Measurements from ENCODE around the gene ODF2. TPM values are rescaled to one million over a fixed set of nuclear protein-coding genes. Genes with fewer than 3 reads are reported as not detected.

Gene ODF2
- total and polyA plus RNA-seq, 2 donors (not counting 3 experiments of a cell fraction or from before 2014, with no cell fraction given) = 16.7 to 49.5 TPM

- CTCF ChIA-PET = interaction anchor here (0.8 to 1.3 kb wide), 2 partner anchors 11 to 46 kb away, joined by 3 to 6 read pairs; no protein-coding TSS in a partner anchor
- BruUV-seq (replicated peaks) = no TSS peak
- FAIRE-seq = no peak
Measured at GRCh38 chr9:128485414-128485855, 29.6 kb downstream of the ODF2 start.

More at GRCh38 chr9:128485414-128485855, 29.6 kb downstream of the ODF2 start:
- Histone ChIP-seq H3K27me3 (ENCODE audit: control insufficient read depth in 2 of 2, insufficient read depth in 2 of 2, low read length in 2 of 2) (no peaks in the 10 kb centered on the region), H3K4me1 (ENCODE audit: control insufficient read depth, extremely low read depth, insufficient read depth, low read length) (no peaks in the 10 kb centered on the region), H4K20me1 (replicated peaks; ENCODE audit: control insufficient read depth, extremely low read depth, insufficient read depth, low read length) (no peaks in the 10 kb centered on the region), H3K79me2 (ENCODE audit: control insufficient read depth, insufficient read depth, low read length) (no peaks in the 10 kb centered on the region), H3K27ac (ENCODE audit: insufficient read depth, low read depth, low read length) (no peak overlapping the region), H3K9me1 (replicated peaks; ENCODE audit: control insufficient read depth, extremely low read depth, insufficient read depth, low read length) (no peaks in the 10 kb centered on the region), H3K9ac (replicated peaks; ENCODE audit: extremely low read depth, insufficient read depth, low read length) (no peak overlapping the region), H3K4me3 (replicated peaks in 1 of 3; ENCODE audit: insufficient read depth in 1 of 3, low read depth in 1 of 3, low read length in 3 of 3) (no peak overlapping the region), H3K4me2 (ENCODE audit: insufficient read depth, low read length) (no peak overlapping the region), H2AFZ (ENCODE audit: low read depth, low read length) (no peak overlapping the region), H3K36me3 (ENCODE audit: control insufficient read depth in 2 of 2, extremely low read depth in 1 of 2, insufficient read depth in 2 of 2, low read length in 2 of 2) (peaks cover 10 to 32% of the 10 kb centered on the region in 2 experiments), H3K9me3 (replicated peaks; ENCODE audit: control insufficient read depth, insufficient read depth, low read length) (no peaks in the 10 kb centered on the region)
- DNase-seq (ENCODE audit: low read depth, low spot score) = no peak
- dilution Hi-C loops (cut with MboI; ENCODE audit: extremely low pct_ligation_motif_present, low sequenced_read_pairs) (no loop called here), intact Hi-C loops (cut with micrococcal nuclease) (no loop called here)
- TF ChIP-seq CTCF (IDR thresholded peaks at IDR 0.05; ENCODE audit: extremely low read depth in 1 of 2, insufficient read depth in 1 of 2, low read depth in 1 of 2, low read length in 2 of 2) = no peak
- TF ChIP-seq JUN (IDR thresholded peaks at IDR 0.05; ENCODE audit: borderline replicate concordance, insufficient read depth, insufficient read length, low read depth) = no peak
- TF ChIP-seq GATA2 (IDR thresholded peaks at IDR 0.05; ENCODE audit: insufficient read depth, insufficient read length, low read depth, low read length) = no peak
- TF ChIP-seq MAX (IDR thresholded peaks at IDR 0.05; ENCODE audit: insufficient read depth, insufficient read length) = no peak
- no peak for TF ChIP-seq MYC (IDR thresholded peaks at IDR 0.05; ENCODE audit: low read depth, low read length)
- TF ChIP-seq POLR2AphosphoS5 (IDR thresholded peaks at IDR 0.05; ENCODE audit: insufficient read depth, low read depth, low read length) = no peak
- TF ChIP-seq POLR2A (IDR thresholded peaks at IDR 0.05; ENCODE audit: low read depth, low read length) = no peak
- no peak for TF ChIP-seq FOS (IDR thresholded peaks at IDR 0.05; ENCODE audit: borderline replicate concordance, insufficient read depth, low read length)
- POLR2A ChIA-PET = interaction anchor here (1.8 kb wide), 1 partner anchor 9 kb away, joined by 4 read pairs; no protein-coding TSS in a partner anchor
